ENCODE results near the gene TMPRSS2.

TMPRSS2 gene

GRCh38 chr21:41447356-41447755 lies 60.6 kb downstream of the TMPRSS2 start:
- DNase-seq (ENCODE audit: low read depth), result no peak

GRCh38 chr21:41446586-41446985 lies 61.4 kb downstream of the TMPRSS2 start:
- DNase-seq (ENCODE audit: low read depth), result no peak

- DNase-seq (ENCODE audit: low read depth), result no peak
Measured at GRCh38 chr21:41445465-41445862, 62.5 kb downstream of the TMPRSS2 start.

- no peak for DNase-seq (ENCODE audit: low read depth)
Measured at GRCh38 chr21:41444703-41445464, 63.1 kb downstream of the TMPRSS2 start.

- no peak for DNase-seq (ENCODE audit: low read depth)
Measured at GRCh38 chr21:41443562-41443961, 64.4 kb downstream of the TMPRSS2 start.

- no peak for DNase-seq (ENCODE audit: low read depth)
Measured at GRCh38 chr21:41442481-41443186, 65.3 kb downstream of the TMPRSS2 start.

GRCh38 chr21:41441546-41441945 lies 66.4 kb downstream of the TMPRSS2 start:
- no peak for DNase-seq (ENCODE audit: low read depth)

GRCh38 chr21:41439248-41439647 lies 68.7 kb downstream of the TMPRSS2 start:
- no peak for DNase-seq (ENCODE audit: low read depth)

- no peak for DNase-seq (ENCODE audit: low read depth)
Measured at GRCh38 chr21:41438425-41439113, 69.4 kb downstream of the TMPRSS2 start.

- no peak for DNase-seq (ENCODE audit: low read depth)
Measured at GRCh38 chr21:41437729-41438128, 70.2 kb downstream of the TMPRSS2 start.

- DNase-seq (ENCODE audit: low read depth), result no peak
Measured at GRCh38 chr21:41435706-41436105, 72.3 kb downstream of the TMPRSS2 start.

- no peak for DNase-seq (ENCODE audit: low read depth)
Measured at GRCh38 chr21:41433566-41433965, 74.4 kb downstream of the TMPRSS2 start.

- no peak for DNase-seq (ENCODE audit: low read depth)
Measured at GRCh38 chr21:41432562-41433460, 75.1 kb downstream of the TMPRSS2 start.

- DNase-seq (ENCODE audit: low read depth), result no peak
Measured at GRCh38 chr21:41431788-41432548, 76.0 kb downstream of the TMPRSS2 start.

GRCh38 chr21:41429925-41430491 lies 78.0 kb downstream of the TMPRSS2 start:
- DNase-seq (ENCODE audit: low read depth), result no peak

- DNase-seq (ENCODE audit: low read depth), result no peak
Measured at GRCh38 chr21:41429305-41429704, 78.7 kb downstream of the TMPRSS2 start.

GRCh38 chr21:41428847-41429246 lies 79.1 kb downstream of the TMPRSS2 start:
- no peak for DNase-seq (ENCODE audit: low read depth)

GRCh38 chr21:41428311-41428710 lies 79.6 kb downstream of the TMPRSS2 start:
- no peak for DNase-seq (ENCODE audit: low read depth)

GRCh38 chr21:41427556-41427955 lies 80.4 kb downstream of the TMPRSS2 start:
- DNase-seq (ENCODE audit: low read depth), result no peak

- DNase-seq (ENCODE audit: low read depth), result no peak
Measured at GRCh38 chr21:41426676-41427404, 81.1 kb downstream of the TMPRSS2 start.
